Smooth muscle cell (in vitro differentiated cells): Measurements from ENCODE around the gene SLC43A1. TPM values are rescaled to one million over a fixed set of nuclear protein-coding genes. Genes with fewer than 3 reads are reported as not detected.

Experiments
- DNase-seq: peaks from one replicate; lab custom pipeline; 2025; ENCODE audit not compliant: unreplicated experiment; lab: John Stamatoyannopoulos, UW
- H2AFZ ChIP-seq: fragments of 200-600 bp; sonication (generic); 2 replicates; pipeline ENCODE4 v1.6.0; 2016; ENCODE audit warnings: antibody characterized with exemption, low read depth, mild to moderate bottlenecking
- H3F3A ChIP-seq: fragments of 200-600 bp; sonication (generic); 2 replicates; pipeline ENCODE4 v1.6.0; 2017; ENCODE audit warnings: antibody characterized with exemption, low read depth
- H3K27ac ChIP-seq: fragments of 200-600 bp; sonication (generic); 2 replicates; pipeline ENCODE4 v1.5.1; 2016; ENCODE audit warnings: low read depth, mild to moderate bottlenecking
- H3K27me3 ChIP-seq: fragments of 200-600 bp; sonication (generic); 2 replicates; pipeline ENCODE4 v1.6.1; 2016; ENCODE audit warnings: low read depth, mild to moderate bottlenecking
- H3K36me3 ChIP-seq: fragments of 200-600 bp; sonication (generic); 2 replicates; pipeline ENCODE4 v1.5.1; 2016; ENCODE audit warnings: low read depth
- H3K4me1 ChIP-seq: fragments of 200-600 bp; sonication (generic); 2 replicates; pipeline ENCODE4 v1.5.1; 2016; ENCODE audit warnings: low read depth
- H3K4me2 ChIP-seq: fragments of 200-600 bp; sonication (generic); 2 replicates; pipeline ENCODE4 v1.6.0; 2016; ENCODE audit warnings: mild to moderate bottlenecking
- H3K4me3 ChIP-seq: fragments of 200-600 bp; sonication (generic); 2 replicates; pipeline ENCODE4 v1.5.1; 2016; ENCODE audit warnings: mild to moderate bottlenecking
- H3K79me2 ChIP-seq: fragments of 200-600 bp; sonication (generic); 2 replicates; pipeline ENCODE4 v1.6.0; 2016; ENCODE audit warnings: low read depth, mild to moderate bottlenecking
- H3K9ac ChIP-seq: fragments of 200-600 bp; sonication (generic); 2 replicates; pipeline ENCODE4 v1.6.0; 2016; ENCODE audit warnings: low read depth
- H3K9me3 ChIP-seq: fragments of 200-600 bp; sonication (generic); replicated peaks from 2 replicates; pipeline ENCODE4 v1.5.1; 2016; ENCODE audit warnings: low read depth
- H4K20me1 ChIP-seq: fragments of 200-600 bp; sonication (generic); 2 replicates; pipeline ENCODE4 v1.6.0; 2016; ENCODE audit warnings: low read depth
- WGBS: methylation state at CpG from one replicate; pipeline ENCODE4 v1.1.7; 2016; ENCODE audit warnings: low lambda C conversion rate; 5-methylcytosine and 5-hydroxymethylcytosine counted together
- polyA plus RNA-seq: library from polyadenylated mRNA; unstranded; fragments of >200 nt; fragmentation: Nextera tagmentation; extraction: Ambion mirVana; gene quantifications from 2 replicates; pipeline ENCODE4 v1.2.1, GENCODE V29; 2016
- total RNA-seq: library from RNA; depleted of rRNA; stranded (reverse); fragments of >200 nt; gene quantifications from 2 replicates; pipeline ENCODE4 v1.2.3, GENCODE V29; 2014
- TF ChIP-seq, protein P1 (sequence below): fragments of 200-600 bp; sonication (generic); IDR thresholded peaks from 2 replicates; pipeline ENCODE4 v1.5.1; 2017; ENCODE audit warnings: borderline replicate concordance, mild to moderate bottlenecking, antibody characterized with exemption; ENCODE audit not compliant: insufficient read depth, poor library complexity, severe bottlenecking

The SLC43A1 gene
- total and polyA plus RNA-seq, 2 experiments from 2014 or later: 1.3 to 7.3 TPM

DNA sequence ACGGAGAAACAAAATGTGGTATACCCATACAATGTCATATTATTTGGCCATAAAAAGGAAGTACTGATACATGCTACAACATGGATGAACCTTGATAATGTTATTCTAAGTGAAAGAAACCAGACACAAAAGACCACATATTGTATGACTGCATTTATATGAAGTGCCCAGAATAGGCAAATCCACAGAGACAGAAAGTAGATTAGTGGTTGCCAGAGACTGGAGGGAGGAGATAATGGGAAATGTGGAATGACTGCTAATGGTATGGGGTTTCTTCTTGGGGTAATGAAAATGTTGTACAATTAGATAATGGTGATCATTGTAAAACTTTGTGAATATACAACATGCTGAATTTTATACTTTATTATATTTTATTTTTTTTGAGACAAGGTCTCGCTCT lies 5.6 kb upstream of the SLC43A1 start:
- Histone ChIP-seq H3K79me2 (no peaks in the 10 kb centered on the region), H4K20me1 (no peaks in the 10 kb centered on the region), H3K4me3 (no peak overlapping the region), H3K27me3 (peaks cover 9% of the 10 kb centered on the region), H3K4me1 (no peaks in the 10 kb centered on the region), H3K9me3 (no peaks in the 10 kb centered on the region), H3K27ac (no peak overlapping the region), H3F3A (no peaks in the 10 kb centered on the region), H3K4me2 (no peak overlapping the region), H3K9ac (no peak overlapping the region), H2AFZ (no peak overlapping the region), H3K36me3 (no peaks in the 10 kb centered on the region)
- DNase-seq: no peak
- TF ChIP-seq, protein P1, sequence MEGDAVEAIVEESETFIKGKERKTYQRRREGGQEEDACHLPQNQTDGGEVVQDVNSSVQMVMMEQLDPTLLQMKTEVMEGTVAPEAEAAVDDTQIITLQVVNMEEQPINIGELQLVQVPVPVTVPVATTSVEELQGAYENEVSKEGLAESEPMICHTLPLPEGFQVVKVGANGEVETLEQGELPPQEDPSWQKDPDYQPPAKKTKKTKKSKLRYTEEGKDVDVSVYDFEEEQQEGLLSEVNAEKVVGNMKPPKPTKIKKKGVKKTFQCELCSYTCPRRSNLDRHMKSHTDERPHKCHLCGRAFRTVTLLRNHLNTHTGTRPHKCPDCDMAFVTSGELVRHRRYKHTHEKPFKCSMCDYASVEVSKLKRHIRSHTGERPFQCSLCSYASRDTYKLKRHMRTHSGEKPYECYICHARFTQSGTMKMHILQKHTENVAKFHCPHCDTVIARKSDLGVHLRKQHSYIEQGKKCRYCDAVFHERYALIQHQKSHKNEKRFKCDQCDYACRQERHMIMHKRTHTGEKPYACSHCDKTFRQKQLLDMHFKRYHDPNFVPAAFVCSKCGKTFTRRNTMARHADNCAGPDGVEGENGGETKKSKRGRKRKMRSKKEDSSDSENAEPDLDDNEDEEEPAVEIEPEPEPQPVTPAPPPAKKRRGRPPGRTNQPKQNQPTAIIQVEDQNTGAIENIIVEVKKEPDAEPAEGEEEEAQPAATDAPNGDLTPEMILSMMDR: no peak
- WGBS: 93% methylated on average over 2 of the region's 2 CpGs

DNA sequence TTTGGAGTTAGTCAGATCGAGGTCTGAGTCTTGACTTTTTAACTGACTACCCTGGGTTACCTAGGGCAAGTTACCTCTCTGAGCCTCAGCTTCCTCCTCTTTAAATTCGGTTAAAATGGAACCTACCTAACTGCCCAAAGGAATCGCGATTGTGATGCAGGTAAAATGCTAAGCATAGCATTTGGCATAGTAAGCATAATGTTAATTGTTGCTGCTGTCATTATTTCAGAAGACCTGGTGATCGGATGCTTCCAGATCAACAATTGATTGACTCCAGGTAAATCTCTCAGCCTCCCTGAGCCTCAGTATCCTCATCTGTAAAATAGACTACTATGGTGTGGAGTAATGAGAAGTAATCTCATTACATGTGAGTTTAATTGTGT lies 550 bp upstream of the SLC43A1 start:
- Histone ChIP-seq H3K9me3 (no peaks in the 10 kb centered on the region), H3K4me3 (peak overlapping the region; percentile 65), H4K20me1 (no peaks in the 10 kb centered on the region), H3K9ac (peak overlapping the region; percentile 31), H3K4me1 (no peaks in the 10 kb centered on the region), H3K4me2 (peak overlapping the region; percentile 96), H3F3A (no peaks in the 10 kb centered on the region), H3K36me3 (no peaks in the 10 kb centered on the region), H3K79me2 (no peaks in the 10 kb centered on the region), H2AFZ (peak overlapping the region; percentile 76), H3K27me3 (peaks cover 10% of the 10 kb centered on the region), H3K27ac (no peak overlapping the region)
- TF ChIP-seq, protein P1: no peak
- no peak for DNase-seq
- 11% methylated on average over 5 of the region's 5 CpGs for WGBS

DNA sequence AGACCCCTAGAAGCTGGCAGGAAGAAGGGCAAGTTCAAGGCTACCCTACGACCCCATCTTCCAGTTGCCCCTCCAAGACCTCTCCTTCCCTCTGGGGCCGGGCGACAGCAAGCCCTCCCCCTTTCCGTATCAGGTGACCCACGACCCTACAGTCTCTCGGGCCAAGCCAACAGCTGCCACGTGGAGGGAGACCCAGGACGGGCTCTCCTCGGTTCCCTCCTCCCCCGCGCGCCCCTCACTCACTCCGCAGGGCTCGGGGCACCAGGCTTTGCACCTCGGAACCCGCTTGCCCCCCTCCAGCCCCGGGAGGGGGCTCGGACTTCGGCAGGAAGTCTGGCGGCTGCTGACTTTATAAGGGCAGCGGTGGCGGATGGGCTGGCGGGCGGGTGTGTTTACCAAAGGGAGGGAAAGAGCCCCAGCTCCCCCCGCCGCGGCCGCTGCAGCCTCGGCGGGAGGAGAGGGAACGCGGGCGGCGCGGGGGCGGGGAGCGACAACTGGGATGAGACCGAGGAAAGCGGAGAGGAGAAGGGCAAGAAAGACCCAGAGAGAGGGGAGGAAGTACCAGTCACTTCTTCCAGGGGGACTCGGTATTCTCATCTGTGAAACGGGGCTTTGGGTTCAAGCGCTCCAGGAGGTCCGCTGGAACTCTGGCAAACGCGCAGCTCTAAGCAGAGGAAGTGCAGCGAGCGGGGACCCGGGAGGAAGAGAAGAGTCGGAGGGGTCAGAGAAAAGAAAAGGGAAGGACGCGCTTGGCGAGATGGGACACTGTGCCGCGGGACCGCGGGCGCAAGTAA lies 767 bp downstream of the SLC43A1 start:
- TF ChIP-seq, protein P1: no peak
- Histone ChIP-seq H3K27me3 (peaks cover 10% of the 10 kb centered on the region), H3K36me3 (no peaks in the 10 kb centered on the region), H3K27ac (no peak overlapping the region), H3K79me2 (no peaks in the 10 kb centered on the region), H3K9ac (no peak overlapping the region), H3K9me3 (no peaks in the 10 kb centered on the region), H4K20me1 (no peaks in the 10 kb centered on the region), H3K4me1 (no peaks in the 10 kb centered on the region), H3F3A (no peaks in the 10 kb centered on the region), H2AFZ (peak overlapping the region; percentile 76), H3K4me3 (peak overlapping the region; percentile 65), H3K4me2 (peak overlapping the region; percentile 96)
- WGBS: 1% methylated on average over 44 of the region's 57 CpGs
- peak; percentile 23 for DNase-seq
